ENCODE measurements around the gene CCDC63. TPM values are rescaled to one million over a fixed set of nuclear protein-coding genes. Genes with fewer than 3 reads are reported as not detected.

Gene CCDC63
- polyA plus RNA-seq, 1 of the 3 experiments (the other 2 are of a cell fraction): not detected

GRCh38 chr12:110874781-110875180 lies 28.0 kb downstream of the CCDC63 start:
- Histone ChIP-seq H3K4me3 (ENCODE audit: low read depth in 2 of 2, low read length in 1 of 2) (no peak overlapping the region), H3K27ac (ENCODE audit: low read depth in 2 of 2, low read length in 1 of 2) (no peak overlapping the region), H3K4me1 (ENCODE audit: control insufficient read depth in 1 of 2, insufficient read depth in 2 of 2, low read depth in 1 of 2, low read length in 1 of 2) (0 out of 4 replicates have a peak, but pooled peaks cover 0 to 4% of the 10 kb centered on the region in 2 experiments), H4K20me1 (ENCODE audit: insufficient read depth) (no peaks in the 10 kb centered on the region), H3K79me2 (ENCODE audit: insufficient read depth) (no peaks in the 10 kb centered on the region), H3K9me3 (no peaks in the 10 kb centered on the region), H3K9me2 (no peaks in the 10 kb centered on the region), H3K9ac (no peak overlapping the region), H2AFZ (ENCODE audit: low read depth) (no peak overlapping the region), H3F3A (replicated peaks; ENCODE audit: insufficient read depth) (no peaks in the 10 kb centered on the region), H3K36me3 (replicated peaks in 1 of 2; ENCODE audit: control insufficient read depth in 1 of 2, insufficient read depth in 2 of 2, low read length in 1 of 2) (no peaks in the 10 kb centered on the region), H3K27me3 (ENCODE audit: insufficient read depth) (no peaks in the 10 kb centered on the region), H3K4me2 (no peak overlapping the region)
- POLR2A ChIA-PET: no interaction called here
- TF ChIP-seq RCOR1 (IDR thresholded peaks at IDR 0.05; ENCODE audit: low read length): no peak
- TF ChIP-seq, protein P1, sequence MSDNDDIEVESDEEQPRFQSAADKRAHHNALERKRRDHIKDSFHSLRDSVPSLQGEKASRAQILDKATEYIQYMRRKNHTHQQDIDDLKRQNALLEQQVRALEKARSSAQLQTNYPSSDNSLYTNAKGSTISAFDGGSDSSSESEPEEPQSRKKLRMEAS (IDR thresholded peaks at IDR 0.05; ENCODE audit: low read depth): no peak
- no peak for TF ChIP-seq RAD21 (IDR thresholded peaks at IDR 0.05; ENCODE audit: low read length)
- no peak for TF ChIP-seq EP300 (IDR thresholded peaks at IDR 0.05; ENCODE audit: borderline replicate concordance in 1 of 2, low read depth in 1 of 2, low read length in 1 of 2)
- no peak for TF ChIP-seq USF1 (IDR thresholded peaks at IDR 0.05; ENCODE audit: borderline replicate concordance, low read depth)
- TF ChIP-seq GATA2 (CRISPR knock-in tag; IDR thresholded peaks at IDR 0.05): no peak
- no peak for TF ChIP-seq JUND (IDR thresholded peaks at IDR 0.05)
- TF ChIP-seq RXRA (IDR thresholded peaks at IDR 0.05; ENCODE audit: borderline replicate concordance, low read depth): no peak
- TF ChIP-seq YY1 (IDR thresholded peaks at IDR 0.05; ENCODE audit: low read depth): no peak
- no peak for TF ChIP-seq NRF1 (IDR thresholded peaks at IDR 0.05; ENCODE audit: low read depth, low read length)
- TF ChIP-seq, protein P2, sequence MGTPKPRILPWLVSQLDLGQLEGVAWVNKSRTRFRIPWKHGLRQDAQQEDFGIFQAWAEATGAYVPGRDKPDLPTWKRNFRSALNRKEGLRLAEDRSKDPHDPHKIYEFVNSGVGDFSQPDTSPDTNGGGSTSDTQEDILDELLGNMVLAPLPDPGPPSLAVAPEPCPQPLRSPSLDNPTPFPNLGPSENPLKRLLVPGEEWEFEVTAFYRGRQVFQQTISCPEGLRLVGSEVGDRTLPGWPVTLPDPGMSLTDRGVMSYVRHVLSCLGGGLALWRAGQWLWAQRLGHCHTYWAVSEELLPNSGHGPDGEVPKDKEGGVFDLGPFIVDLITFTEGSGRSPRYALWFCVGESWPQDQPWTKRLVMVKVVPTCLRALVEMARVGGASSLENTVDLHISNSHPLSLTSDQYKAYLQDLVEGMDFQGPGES (IDR thresholded peaks at IDR 0.05; ENCODE audit: low read depth, low read length): no peak
- TF ChIP-seq CTCF (IDR thresholded peaks at IDR 0.05): no peak
- no peak for TF ChIP-seq TCF12 (IDR thresholded peaks at IDR 0.05)
- TF ChIP-seq FOXM1 (IDR thresholded peaks at IDR 0.05; ENCODE audit: low read depth): no peak
- TF ChIP-seq FOSL2 (IDR thresholded peaks at IDR 0.05; ENCODE audit: borderline replicate concordance, low read depth): no peak
- TF ChIP-seq TEAD4 (IDR thresholded peaks at IDR 0.05; ENCODE audit: borderline replicate concordance, insufficient read depth): no peak
- TF ChIP-seq PBX3 (IDR thresholded peaks at IDR 0.05): no peak
- no peak for TF ChIP-seq NFIC (IDR thresholded peaks at IDR 0.05; ENCODE audit: borderline replicate concordance)
- TF ChIP-seq FOXJ3 (CRISPR knock-in tag; IDR thresholded peaks at IDR 0.05): no peak
- DNase-seq: no peak
- CTCF ChIA-PET: interaction anchor here (1.0 to 2.9 kb wide), 2 partner anchors 13 to 19 kb away, joined by 3 to 14 read pairs; no protein-coding TSS in a partner anchor

Data from SK-N-SH (cell line).